Hepatocyte (in vitro differentiated cells): Measurements from ENCODE around the gene CEACAM8. TPM values are rescaled to one million over a fixed set of nuclear protein-coding genes. Genes with fewer than 3 reads are reported as not detected.

Experiments used
- DNase-seq: peaks from one replicate; pipeline ENCODE4 v3.0.0-alpha.2; 2016; ENCODE audit warnings: low spot score
- H2AFZ ChIP-seq: fragments of 200-600 bp; sonication (generic); 2 replicates; pipeline ENCODE4 v1.6.0; 2016; ENCODE audit warnings: antibody characterized with exemption, mild to moderate bottlenecking
- H3K27ac ChIP-seq: fragments of 200-600 bp; sonication (generic); 2 replicates; pipeline ENCODE4 v1.5.1; 2016; ENCODE audit warnings: mild to moderate bottlenecking
- H3K27me3 ChIP-seq: fragments of 200-600 bp; sonication (generic); 2 replicates; pipeline ENCODE4 v1.6.1; 2016
- H3K36me3 ChIP-seq: fragments of 200-600 bp; sonication (generic); replicated peaks from 2 replicates; pipeline ENCODE4 v1.5.1; 2016; ENCODE audit warnings: low read depth; ENCODE audit not compliant: insufficient read depth
- H3K4me1 ChIP-seq: fragments of 200-600 bp; sonication (generic); 2 replicates; pipeline ENCODE4 v1.5.1; 2016; ENCODE audit warnings: mild to moderate bottlenecking, moderate library complexity; ENCODE audit not compliant: insufficient read depth
- H3K4me2 ChIP-seq: fragments of 200-600 bp; sonication (generic); 2 replicates; pipeline ENCODE4 v1.6.0; 2016
- H3K4me3 ChIP-seq: fragments of 200-600 bp; sonication (generic); 2 replicates; pipeline ENCODE4 v1.5.1; 2016; ENCODE audit warnings: mild to moderate bottlenecking
- H3K79me2 ChIP-seq: fragments of 200-600 bp; sonication (generic); 2 replicates; pipeline ENCODE4 v1.6.0; 2017; ENCODE audit warnings: mild to moderate bottlenecking
- H3K9me2 ChIP-seq: fragments of 200-600 bp; sonication (generic); replicated peaks from 2 replicates; pipeline ENCODE4 v1.6.0; 2017; ENCODE audit warnings: mild to moderate bottlenecking; ENCODE audit not compliant: insufficient read depth
- H3K9me3 ChIP-seq: fragments of 200-600 bp; sonication (generic); 2 replicates; pipeline ENCODE4 v1.5.1; 2016; ENCODE audit warnings: low read depth, mild to moderate bottlenecking
- H4K20me1 ChIP-seq: fragments of 200-600 bp; sonication (generic); 2 replicates; pipeline ENCODE4 v1.6.0; 2016; ENCODE audit warnings: mild to moderate bottlenecking; ENCODE audit not compliant: insufficient read depth, poor library complexity, severe bottlenecking
- EZH2 ChIP-seq: fragments of 200-600 bp; sonication (generic); IDR thresholded peaks from 2 replicates; pipeline ENCODE4 v1.6.1; 2016; ENCODE audit warnings: antibody characterized with exemption, mild to moderate bottlenecking, borderline replicate concordance
- EZH2phosphoT487 ChIP-seq: fragments of 200-600 bp; sonication (generic); IDR thresholded peaks from one replicate; pipeline ENCODE4 v1.6.1; 2018; ENCODE audit warnings: antibody characterized with exemption, mild to moderate bottlenecking, low read depth, moderate library complexity; ENCODE audit not compliant: unreplicated experiment, severe bottlenecking
- WGBS: methylation state at CpG from one replicate; pipeline ENCODE4 v1.1.6; 2016; ENCODE audit warnings: low lambda C conversion rate; ENCODE audit errors: missing lambda C conversion rate; 5-methylcytosine and 5-hydroxymethylcytosine counted together
- polyA plus RNA-seq: library from polyadenylated mRNA; unstranded; fragments of >200 nt; fragmentation: Nextera tagmentation; extraction: Ambion mirVana; gene quantifications from 2 replicates; pipeline ENCODE4 v1.2.1, GENCODE V29; 2016
- total RNA-seq: library from RNA; depleted of rRNA; stranded (reverse); fragments of >200 nt; gene quantifications from 2 replicates; pipeline ENCODE4 v1.2.3, GENCODE V29; 2014
- TF ChIP-seq, protein P1 (sequence below): fragments of 200-600 bp; sonication (generic); IDR thresholded peaks from 2 replicates; pipeline ENCODE4 v1.5.1; 2016; ENCODE audit warnings: antibody characterized with exemption, mild to moderate bottlenecking; ENCODE audit not compliant: poor library complexity

The CEACAM8 gene
- total and polyA plus RNA-seq, 2 experiments from 2014 or later: not detected

DNA sequence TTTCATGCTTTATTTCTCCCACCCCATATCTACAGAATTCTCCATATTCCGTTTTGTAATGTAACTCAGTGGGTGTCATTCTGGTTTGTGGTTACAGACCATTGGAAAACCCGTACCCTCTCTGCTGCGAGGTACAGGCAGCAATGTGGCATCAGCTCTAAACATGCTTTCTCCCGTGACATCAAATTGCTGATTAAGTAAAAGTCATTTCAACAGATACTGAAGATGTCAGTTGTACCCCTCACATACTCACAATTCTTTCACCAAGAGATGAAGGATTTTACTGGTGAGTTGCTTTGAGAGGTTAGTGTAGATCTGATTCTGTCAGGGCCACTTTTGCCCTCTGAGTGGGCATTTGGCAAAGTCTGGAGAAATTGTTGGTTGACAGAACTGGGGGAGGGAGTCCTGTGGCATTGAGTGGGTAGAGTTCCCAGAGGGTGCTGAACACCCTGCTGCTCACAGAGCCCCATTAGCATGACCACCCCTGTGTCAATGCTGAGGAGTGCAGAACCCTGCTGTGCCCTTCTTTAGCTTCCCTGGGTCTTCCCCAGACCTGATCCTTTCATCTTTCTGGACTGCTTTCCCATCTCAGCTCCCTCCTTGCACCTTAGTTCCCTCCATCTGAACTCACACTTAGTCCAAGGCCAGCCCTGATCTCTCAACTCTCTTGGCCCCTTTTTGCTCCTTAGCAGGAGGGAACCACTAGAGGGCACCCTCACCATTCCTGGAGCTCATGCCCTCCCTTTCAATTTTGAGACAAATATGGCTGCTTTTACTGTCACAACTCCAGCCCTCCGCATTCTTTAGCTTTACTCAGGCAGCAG is 39.9 kb upstream of the CEACAM8 start:
- no peak for DNase-seq
- Histone ChIP-seq H3K4me2 (no peak overlapping the region), H3K4me3 (no peak overlapping the region)

DNA sequence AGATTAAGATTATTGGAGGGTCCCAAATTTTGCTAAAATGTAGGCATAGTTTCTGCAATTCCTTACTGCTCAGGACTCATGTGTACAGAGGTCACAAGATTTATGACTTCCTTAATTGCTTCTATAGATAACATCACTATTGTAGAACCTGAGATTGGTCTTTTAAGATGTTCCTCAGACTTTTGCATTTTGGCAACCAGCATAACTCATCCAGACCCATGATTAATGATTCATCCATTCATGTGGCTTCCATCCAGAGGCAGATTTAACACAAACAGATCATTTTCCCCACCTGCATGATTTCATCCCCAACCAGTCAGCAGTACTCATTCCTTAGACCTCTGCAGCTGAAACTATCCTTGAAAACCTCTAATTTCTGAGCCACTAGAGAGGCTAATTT is 34.5 kb upstream of the CEACAM8 start:
- Histone ChIP-seq H3K27ac (no peak overlapping the region), H3K4me2 (no peak overlapping the region), H3K9me3 (no peaks in the 10 kb centered on the region), H3K36me3 (no peaks in the 10 kb centered on the region), H3K4me1 (no peaks in the 10 kb centered on the region), H2AFZ (no peak overlapping the region), H3K27me3 (no peaks in the 10 kb centered on the region), H3K4me3 (no peak overlapping the region), H3K9me2 (no peaks in the 10 kb centered on the region), H3K79me2 (no peaks in the 10 kb centered on the region), H4K20me1 (no peaks in the 10 kb centered on the region)
- no peak for DNase-seq
- TF ChIP-seq EZH2 (no peak), EZH2phosphoT487 (no peak)
- TF ChIP-seq, protein P1, sequence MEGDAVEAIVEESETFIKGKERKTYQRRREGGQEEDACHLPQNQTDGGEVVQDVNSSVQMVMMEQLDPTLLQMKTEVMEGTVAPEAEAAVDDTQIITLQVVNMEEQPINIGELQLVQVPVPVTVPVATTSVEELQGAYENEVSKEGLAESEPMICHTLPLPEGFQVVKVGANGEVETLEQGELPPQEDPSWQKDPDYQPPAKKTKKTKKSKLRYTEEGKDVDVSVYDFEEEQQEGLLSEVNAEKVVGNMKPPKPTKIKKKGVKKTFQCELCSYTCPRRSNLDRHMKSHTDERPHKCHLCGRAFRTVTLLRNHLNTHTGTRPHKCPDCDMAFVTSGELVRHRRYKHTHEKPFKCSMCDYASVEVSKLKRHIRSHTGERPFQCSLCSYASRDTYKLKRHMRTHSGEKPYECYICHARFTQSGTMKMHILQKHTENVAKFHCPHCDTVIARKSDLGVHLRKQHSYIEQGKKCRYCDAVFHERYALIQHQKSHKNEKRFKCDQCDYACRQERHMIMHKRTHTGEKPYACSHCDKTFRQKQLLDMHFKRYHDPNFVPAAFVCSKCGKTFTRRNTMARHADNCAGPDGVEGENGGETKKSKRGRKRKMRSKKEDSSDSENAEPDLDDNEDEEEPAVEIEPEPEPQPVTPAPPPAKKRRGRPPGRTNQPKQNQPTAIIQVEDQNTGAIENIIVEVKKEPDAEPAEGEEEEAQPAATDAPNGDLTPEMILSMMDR: no peak

More for the DNA sequence above, 39.9 kb upstream of the CEACAM8 start:
- no peak overlapping the region for H3K27ac ChIP-seq
- H2AFZ ChIP-seq: no peak overlapping the region
- H3K4me1 ChIP-seq: no peaks in the 10 kb centered on the region
- no peaks in the 10 kb centered on the region for H3K79me2 ChIP-seq
- 63% methylated on average over 5 of the region's 5 CpGs for WGBS
- H3K27me3 ChIP-seq: no peaks in the 10 kb centered on the region
- no peaks in the 10 kb centered on the region for H3K9me3 ChIP-seq
- TF ChIP-seq EZH2 (no peak), EZH2phosphoT487 (no peak)
- TF ChIP-seq, protein P1: no peak
- H4K20me1 ChIP-seq: no peaks in the 10 kb centered on the region
- no peaks in the 10 kb centered on the region for H3K9me2 ChIP-seq
- H3K36me3 ChIP-seq: no peaks in the 10 kb centered on the region

DNA sequence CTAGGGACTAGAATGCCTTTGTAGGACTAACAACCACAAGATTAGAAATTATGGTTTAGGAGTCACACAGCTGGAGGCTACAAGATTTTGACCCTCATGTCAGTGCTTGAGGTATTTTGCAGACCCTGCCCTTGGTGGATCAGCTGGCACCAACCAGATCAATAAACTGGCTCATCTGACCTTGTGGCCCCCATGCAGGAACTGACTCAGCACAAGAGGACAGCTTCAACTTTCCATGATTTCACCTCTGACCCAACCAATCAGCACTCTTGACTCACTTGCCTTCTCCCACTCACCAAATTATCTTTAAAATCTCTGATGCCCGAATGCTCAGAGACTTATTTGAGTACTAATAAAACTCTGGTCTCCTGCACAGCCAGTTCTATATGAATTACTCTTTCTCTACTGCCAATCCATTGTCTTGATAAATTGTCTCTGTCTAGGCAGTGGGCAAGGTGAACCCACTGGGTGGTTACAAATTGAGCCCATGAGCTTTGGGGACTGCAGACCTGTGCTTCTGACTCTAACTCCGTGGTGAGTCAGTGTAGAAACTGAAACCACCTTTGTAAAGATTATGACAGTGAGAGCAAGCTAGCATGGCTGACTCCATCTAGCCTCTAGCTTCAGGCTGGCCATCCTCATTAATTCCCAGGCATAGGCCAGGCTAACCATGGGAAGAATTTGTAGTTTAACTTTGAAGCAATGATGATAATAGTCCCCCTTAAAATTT is 33.9 kb upstream of the CEACAM8 start:
- Histone ChIP-seq H3K9me2 (no peaks in the 10 kb centered on the region), H2AFZ (no peak overlapping the region), H3K36me3 (no peaks in the 10 kb centered on the region), H3K4me1 (no peaks in the 10 kb centered on the region), H4K20me1 (no peaks in the 10 kb centered on the region), H3K9me3 (no peaks in the 10 kb centered on the region), H3K4me3 (no peak overlapping the region), H3K4me2 (no peak overlapping the region), H3K27me3 (no peaks in the 10 kb centered on the region), H3K79me2 (no peaks in the 10 kb centered on the region), H3K27ac (no peak overlapping the region)
- no peak for DNase-seq
- TF ChIP-seq, protein P1: no peak
- TF ChIP-seq EZH2: no peak
- no peak for TF ChIP-seq EZH2phosphoT487
- WGBS: 23% methylated on average over 2 of the region's 2 CpGs
